ENCODE measurements around the gene ABCB1.
"Not testable (repeated sequence)": the region's sequence is repeated elsewhere in the genome, so short reads cannot be mapped to it uniquely, and the experiment has no call there.

Gene ABCB1

DNA sequence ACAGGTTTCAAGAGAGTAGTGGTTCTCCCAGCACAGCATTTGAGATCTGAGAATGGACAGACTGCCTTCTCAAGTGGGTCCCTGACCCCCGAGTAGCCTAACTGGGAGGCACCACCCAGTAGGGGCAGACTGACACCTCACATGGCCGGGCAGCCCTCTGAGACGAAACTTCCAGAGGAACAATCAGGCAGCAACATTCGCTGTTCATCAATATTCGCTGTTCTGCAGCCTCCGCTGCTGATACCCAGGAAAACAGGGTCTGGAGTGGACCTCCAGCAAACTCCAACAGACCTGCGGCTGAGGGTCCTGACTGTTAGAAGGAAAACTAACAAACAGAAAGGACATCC, 135.2 kb downstream of the ABCB1 start:
- not testable (repeated sequence) for DNase-seq

- DNase-seq = not testable (repeated sequence)
Measured at GRCh38 chr7:87464830-87465533, 135.7 kb downstream of the ABCB1 start.

DNA sequence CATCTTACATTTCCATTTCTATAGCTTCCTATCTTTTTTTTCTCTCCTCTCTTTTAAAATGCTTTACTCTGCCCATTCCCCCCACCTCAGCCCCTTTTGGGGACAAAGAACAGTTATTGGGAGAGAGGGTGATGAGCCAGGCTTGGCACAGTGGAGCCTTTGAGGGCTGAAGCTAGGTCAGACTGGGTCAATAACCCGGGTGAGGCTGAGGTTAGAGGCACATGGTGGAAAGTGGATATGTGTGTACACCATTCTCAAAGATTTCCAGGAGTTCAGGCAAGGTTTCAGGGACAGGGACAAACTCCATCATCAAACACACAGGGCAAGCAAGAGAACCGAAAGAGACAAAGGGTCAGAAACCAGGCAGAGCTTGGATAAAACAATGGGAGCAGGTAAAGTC, 136.7 kb downstream of the ABCB1 start:
- DNase-seq = no peak

DNA sequence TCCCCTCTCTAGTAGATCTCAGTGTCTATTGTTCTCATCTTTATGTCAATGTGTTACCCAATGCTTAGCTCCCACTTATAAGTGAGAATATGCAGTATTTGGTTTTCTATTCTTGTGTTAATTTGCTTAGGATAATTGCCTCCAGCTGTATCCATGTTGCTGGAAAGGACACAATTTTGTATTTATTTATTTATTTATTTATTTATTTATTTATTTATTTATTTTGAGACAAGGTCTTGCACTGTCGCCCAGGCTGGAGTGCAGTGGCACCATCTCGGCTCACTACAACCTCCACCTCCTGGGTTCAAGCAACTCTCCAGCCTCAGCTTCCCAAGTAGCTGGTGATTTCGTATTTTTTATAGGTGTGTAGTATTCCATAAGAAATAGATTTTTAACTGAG, 140.2 kb downstream of the ABCB1 start:
- DNase-seq = not testable (repeated sequence)

GRCh38 chr7:87459941-87460340, 140.7 kb downstream of the ABCB1 start:
- DNase-seq = no peak

GRCh38 chr7:87458148-87458547, 142.5 kb downstream of the ABCB1 start:
- DNase-seq = no peak

DNA sequence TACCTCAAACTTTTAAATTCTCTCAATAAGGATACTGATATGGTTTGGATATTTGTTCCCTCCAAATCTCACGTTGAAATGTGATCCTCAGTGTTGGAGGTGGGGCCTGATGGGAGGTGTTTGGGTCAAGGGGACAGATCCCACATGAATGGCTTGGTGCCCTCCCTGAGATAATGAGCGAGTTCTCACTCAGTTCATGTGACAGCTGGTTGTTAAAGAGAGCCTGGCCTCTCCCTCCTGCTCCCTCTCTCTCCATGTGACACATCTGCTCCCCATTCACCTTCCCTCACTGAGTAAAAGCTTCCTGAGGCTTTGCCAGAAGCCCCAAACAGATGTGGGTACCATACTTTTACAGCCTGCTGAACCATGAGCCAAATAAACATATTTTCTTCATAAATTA, 144.4 kb downstream of the ABCB1 start:
- no peak for DNase-seq
